ENCODE measurements around the gene LRRC8D.

Gene LRRC8D

GRCh38 chr1:89939059-89939570 is 118.3 kb downstream of the LRRC8D start:
- H3K4me3 ChIP-seq (ENCODE audit: low read length) = no peak overlapping the region
- DNase-seq (ENCODE audit: low read depth) = no peak
- TF ChIP-seq CTCF (IDR thresholded peaks at IDR 0.05; ENCODE audit: insufficient read depth, low read depth, low read length, missing control alignments) = no peak

- H3K4me3 ChIP-seq (ENCODE audit: low read length) = no peak overlapping the region
- DNase-seq (ENCODE audit: low read depth) = no peak
- no peak for TF ChIP-seq CTCF (IDR thresholded peaks at IDR 0.05; ENCODE audit: insufficient read depth, low read depth, low read length, missing control alignments)
Observed at GRCh38 chr1:89939693-89940438, 119.0 kb downstream of the LRRC8D start.

- no peak for TF ChIP-seq CTCF (IDR thresholded peaks at IDR 0.05; ENCODE audit: insufficient read depth, low read depth, low read length, missing control alignments)
- DNase-seq (ENCODE audit: low read depth) = no peak
- H3K4me3 ChIP-seq (ENCODE audit: low read length) = no peak overlapping the region
Observed at GRCh38 chr1:89941110-89941766, 120.4 kb downstream of the LRRC8D start.

- no peak for DNase-seq (ENCODE audit: low read depth)
- no peak overlapping the region for H3K4me3 ChIP-seq (ENCODE audit: low read length)
- TF ChIP-seq CTCF (IDR thresholded peaks at IDR 0.05; ENCODE audit: insufficient read depth, low read depth, low read length, missing control alignments) = no peak
Observed at GRCh38 chr1:89942014-89942413, 121.2 kb downstream of the LRRC8D start.

- H3K4me3 ChIP-seq (ENCODE audit: low read length) = no peak overlapping the region
- no peak for TF ChIP-seq CTCF (IDR thresholded peaks at IDR 0.05; ENCODE audit: insufficient read depth, low read depth, low read length, missing control alignments)
- DNase-seq (ENCODE audit: low read depth) = peak; percentile 93
Observed at GRCh38 chr1:89942825-89943658, 122.2 kb downstream of the LRRC8D start.

GRCh38 chr1:89943846-89944781 is 123.3 kb downstream of the LRRC8D start:
- no peak for DNase-seq (ENCODE audit: low read depth)
- no peak overlapping the region for H3K4me3 ChIP-seq (ENCODE audit: low read length)
- TF ChIP-seq CTCF (IDR thresholded peaks at IDR 0.05; ENCODE audit: insufficient read depth, low read depth, low read length, missing control alignments) = no peak
